Loucy (cell line): Measurements from ENCODE around the gene ATP1B3.

ENCODE experiments used
- EZH2phosphoT487 ChIP-seq: fragments of 200-600 bp; IDR thresholded peaks from 2 replicates; pipeline ENCODE4 v1.6.1; 2018; ENCODE audit warnings: antibody characterized with exemption, mild to moderate bottlenecking, moderate library complexity, borderline replicate concordance
- TF ChIP-seq, protein P1 (sequence below): fragments of 200-600 bp; sonication (generic); conservative IDR thresholded peaks from 2 replicates; pipeline ENCODE4 v1.5.1; 2014; ENCODE audit warnings: mild to moderate bottlenecking, antibody characterized with exemption, low read length

DNA sequence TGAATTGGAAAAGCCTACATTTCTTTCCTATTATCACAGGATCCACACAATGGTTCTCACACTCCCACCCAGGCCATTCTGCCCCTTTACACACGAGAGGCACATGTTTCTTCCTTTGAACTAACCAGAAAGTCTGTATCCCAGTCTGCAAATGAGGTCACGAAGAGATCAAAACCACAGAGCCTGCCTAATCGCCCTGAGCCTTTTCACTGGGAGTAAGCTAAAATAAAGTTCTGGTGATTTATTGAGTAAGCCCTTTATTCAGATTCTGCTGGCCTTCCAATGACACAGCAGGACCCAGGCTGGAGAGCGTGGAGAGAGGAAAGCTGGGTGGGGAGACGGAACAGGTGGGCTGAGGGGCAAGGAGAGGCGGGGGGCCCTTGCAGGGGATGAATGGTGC, 78.7 kb downstream of the ATP1B3 start:
- TF ChIP-seq, protein P1, sequence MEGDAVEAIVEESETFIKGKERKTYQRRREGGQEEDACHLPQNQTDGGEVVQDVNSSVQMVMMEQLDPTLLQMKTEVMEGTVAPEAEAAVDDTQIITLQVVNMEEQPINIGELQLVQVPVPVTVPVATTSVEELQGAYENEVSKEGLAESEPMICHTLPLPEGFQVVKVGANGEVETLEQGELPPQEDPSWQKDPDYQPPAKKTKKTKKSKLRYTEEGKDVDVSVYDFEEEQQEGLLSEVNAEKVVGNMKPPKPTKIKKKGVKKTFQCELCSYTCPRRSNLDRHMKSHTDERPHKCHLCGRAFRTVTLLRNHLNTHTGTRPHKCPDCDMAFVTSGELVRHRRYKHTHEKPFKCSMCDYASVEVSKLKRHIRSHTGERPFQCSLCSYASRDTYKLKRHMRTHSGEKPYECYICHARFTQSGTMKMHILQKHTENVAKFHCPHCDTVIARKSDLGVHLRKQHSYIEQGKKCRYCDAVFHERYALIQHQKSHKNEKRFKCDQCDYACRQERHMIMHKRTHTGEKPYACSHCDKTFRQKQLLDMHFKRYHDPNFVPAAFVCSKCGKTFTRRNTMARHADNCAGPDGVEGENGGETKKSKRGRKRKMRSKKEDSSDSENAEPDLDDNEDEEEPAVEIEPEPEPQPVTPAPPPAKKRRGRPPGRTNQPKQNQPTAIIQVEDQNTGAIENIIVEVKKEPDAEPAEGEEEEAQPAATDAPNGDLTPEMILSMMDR: no peak
- no peak for TF ChIP-seq EZH2phosphoT487
